Measurements from ENCODE around the gene LTBP2.

Gene LTBP2

GRCh38 chr14:74638066-74638465 lies 26.0 kb upstream of the LTBP2 start:
- no peak for DNase-seq (ENCODE audit: low read depth in 2 of 2)

- no peak for DNase-seq (ENCODE audit: low read depth in 2 of 2)
Measured at GRCh38 chr14:74637178-74637550, 25.1 kb upstream of the LTBP2 start.

GRCh38 chr14:74636424-74637177 lies 24.6 kb upstream of the LTBP2 start:
- no peak for DNase-seq (ENCODE audit: low read depth in 2 of 2)

GRCh38 chr14:74635847-74636246 lies 23.8 kb upstream of the LTBP2 start:
- no peak for DNase-seq (ENCODE audit: low read depth in 2 of 2)

- no peak for DNase-seq (ENCODE audit: low read depth in 2 of 2)
Measured at GRCh38 chr14:74634964-74635363, 22.9 kb upstream of the LTBP2 start.

GRCh38 chr14:74634481-74634880 lies 22.4 kb upstream of the LTBP2 start:
- DNase-seq (ENCODE audit: low read depth in 2 of 2), result no peak

GRCh38 chr14:74630881-74631690 lies 19.0 kb upstream of the LTBP2 start:
- DNase-seq (ENCODE audit: low read depth in 2 of 2), result no peak

- DNase-seq (ENCODE audit: low read depth in 2 of 2), result no peak
Measured at GRCh38 chr14:74628418-74628817, 16.4 kb upstream of the LTBP2 start.

- no peak for DNase-seq (ENCODE audit: low read depth in 2 of 2)
Measured at GRCh38 chr14:74627076-74627475, 15.0 kb upstream of the LTBP2 start.

GRCh38 chr14:74622257-74622656 lies 10.2 kb upstream of the LTBP2 start:
- DNase-seq (ENCODE audit: low read depth in 2 of 2), result no peak

- no peak for DNase-seq (ENCODE audit: low read depth in 2 of 2)
Measured at GRCh38 chr14:74621556-74621955, 9.5 kb upstream of the LTBP2 start.

GRCh38 chr14:74620923-74621322 lies 8.9 kb upstream of the LTBP2 start:
- DNase-seq (ENCODE audit: low read depth in 2 of 2), result no peak

- peak in 1 of 2 experiments; percentile 3 for DNase-seq (ENCODE audit: low read depth in 2 of 2)
Measured at GRCh38 chr14:74620497-74620921, 8.5 kb upstream of the LTBP2 start.

GRCh38 chr14:74619672-74620131 lies 7.7 kb upstream of the LTBP2 start:
- DNase-seq (ENCODE audit: low read depth in 2 of 2), result no peak

GRCh38 chr14:74618078-74618952 lies 6.3 kb upstream of the LTBP2 start:
- DNase-seq (ENCODE audit: low read depth in 2 of 2), result peak; percentile 27 to 29

GRCh38 chr14:74616996-74617700 lies 5.1 kb upstream of the LTBP2 start:
- no peak for DNase-seq (ENCODE audit: low read depth in 2 of 2)

- peak in 1 of 2 experiments; percentile 10 for DNase-seq (ENCODE audit: low read depth in 2 of 2)
Measured at GRCh38 chr14:74616507-74616906, 4.5 kb upstream of the LTBP2 start.

GRCh38 chr14:74615735-74616134 lies 3.7 kb upstream of the LTBP2 start:
- no peak for DNase-seq (ENCODE audit: low read depth in 2 of 2)

GRCh38 chr14:74614508-74615495 lies 2.8 kb upstream of the LTBP2 start:
- no peak for DNase-seq (ENCODE audit: low read depth in 2 of 2)

Data from stimulated activated CD4-positive, alpha-beta T cell treated with anti-CD3 and anti-CD28 coated beads, Interleukin-12 subunit alpha, Interleukin-12 subunit beta, amount 100 ng/mL, for 24 hours (primary cell).